Hepatocyte (in vitro differentiated cells): Measurements from ENCODE around the gene STXBP5L. TPM values are rescaled to one million over a fixed set of nuclear protein-coding genes. Genes with fewer than 3 reads are reported as not detected.

Experiments
- DNase-seq: peaks from one replicate; pipeline ENCODE4 v3.0.0-alpha.2; 2016; ENCODE audit warnings: low spot score
- H2AFZ ChIP-seq: fragments of 200-600 bp; sonication (generic); 2 replicates; pipeline ENCODE4 v1.6.0; 2016; ENCODE audit warnings: antibody characterized with exemption, mild to moderate bottlenecking
- H3K27ac ChIP-seq: fragments of 200-600 bp; sonication (generic); 2 replicates; pipeline ENCODE4 v1.5.1; 2016; ENCODE audit warnings: mild to moderate bottlenecking
- H3K27me3 ChIP-seq: fragments of 200-600 bp; sonication (generic); 2 replicates; pipeline ENCODE4 v1.6.1; 2016
- H3K36me3 ChIP-seq: fragments of 200-600 bp; sonication (generic); replicated peaks from 2 replicates; pipeline ENCODE4 v1.5.1; 2016; ENCODE audit warnings: low read depth; ENCODE audit not compliant: insufficient read depth
- H3K4me1 ChIP-seq: fragments of 200-600 bp; sonication (generic); 2 replicates; pipeline ENCODE4 v1.5.1; 2016; ENCODE audit warnings: mild to moderate bottlenecking, moderate library complexity; ENCODE audit not compliant: insufficient read depth
- H3K4me2 ChIP-seq: fragments of 200-600 bp; sonication (generic); 2 replicates; pipeline ENCODE4 v1.6.0; 2016
- H3K4me3 ChIP-seq: fragments of 200-600 bp; sonication (generic); 2 replicates; pipeline ENCODE4 v1.5.1; 2016; ENCODE audit warnings: mild to moderate bottlenecking
- H3K79me2 ChIP-seq: fragments of 200-600 bp; sonication (generic); 2 replicates; pipeline ENCODE4 v1.6.0; 2017; ENCODE audit warnings: mild to moderate bottlenecking
- H3K9me2 ChIP-seq: fragments of 200-600 bp; sonication (generic); replicated peaks from 2 replicates; pipeline ENCODE4 v1.6.0; 2017; ENCODE audit warnings: mild to moderate bottlenecking; ENCODE audit not compliant: insufficient read depth
- H3K9me3 ChIP-seq: fragments of 200-600 bp; sonication (generic); 2 replicates; pipeline ENCODE4 v1.5.1; 2016; ENCODE audit warnings: low read depth, mild to moderate bottlenecking
- H4K20me1 ChIP-seq: fragments of 200-600 bp; sonication (generic); 2 replicates; pipeline ENCODE4 v1.6.0; 2016; ENCODE audit warnings: mild to moderate bottlenecking; ENCODE audit not compliant: insufficient read depth, poor library complexity, severe bottlenecking
- EZH2 ChIP-seq: fragments of 200-600 bp; sonication (generic); IDR thresholded peaks from 2 replicates; pipeline ENCODE4 v1.6.1; 2016; ENCODE audit warnings: antibody characterized with exemption, mild to moderate bottlenecking, borderline replicate concordance
- EZH2phosphoT487 ChIP-seq: fragments of 200-600 bp; sonication (generic); IDR thresholded peaks from one replicate; pipeline ENCODE4 v1.6.1; 2018; ENCODE audit warnings: antibody characterized with exemption, mild to moderate bottlenecking, low read depth, moderate library complexity; ENCODE audit not compliant: unreplicated experiment, severe bottlenecking
- WGBS: methylation state at CpG from one replicate; pipeline ENCODE4 v1.1.6; 2016; ENCODE audit warnings: low lambda C conversion rate; ENCODE audit errors: missing lambda C conversion rate; 5-methylcytosine and 5-hydroxymethylcytosine counted together
- polyA plus RNA-seq: library from polyadenylated mRNA; unstranded; fragments of >200 nt; fragmentation: Nextera tagmentation; extraction: Ambion mirVana; gene quantifications from 2 replicates; pipeline ENCODE4 v1.2.1, GENCODE V29; 2016
- total RNA-seq: library from RNA; depleted of rRNA; stranded (reverse); fragments of >200 nt; gene quantifications from 2 replicates; pipeline ENCODE4 v1.2.3, GENCODE V29; 2014
- TF ChIP-seq, protein P1 (sequence below): fragments of 200-600 bp; sonication (generic); IDR thresholded peaks from 2 replicates; pipeline ENCODE4 v1.5.1; 2016; ENCODE audit warnings: antibody characterized with exemption, mild to moderate bottlenecking; ENCODE audit not compliant: poor library complexity

The STXBP5L gene
- total and polyA plus RNA-seq, 2 experiments from 2014 or later, result 0.53 to 1.4 TPM

- no peak overlapping the region for H3K27ac ChIP-seq
- no peak overlapping the region for H2AFZ ChIP-seq
- no peaks in the 10 kb centered on the region for H3K9me2 ChIP-seq
- no peaks in the 10 kb centered on the region for H3K9me3 ChIP-seq
- no peak for DNase-seq
- H3K79me2 ChIP-seq, result no peaks in the 10 kb centered on the region
- H3K4me2 ChIP-seq, result no peak overlapping the region
- no peak overlapping the region for H3K4me3 ChIP-seq
- WGBS, result 68% methylated on average over 6 of the region's 6 CpGs
- H4K20me1 ChIP-seq, result no peaks in the 10 kb centered on the region
- no peak for TF ChIP-seq EZH2
- no peaks in the 10 kb centered on the region for H3K27me3 ChIP-seq
- H3K4me1 ChIP-seq, result no peaks in the 10 kb centered on the region
- no peaks in the 10 kb centered on the region for H3K36me3 ChIP-seq
These were observed 155.6 kb downstream of the STXBP5L start for GRCh38 chr3:121063628-121064027.

DNA sequence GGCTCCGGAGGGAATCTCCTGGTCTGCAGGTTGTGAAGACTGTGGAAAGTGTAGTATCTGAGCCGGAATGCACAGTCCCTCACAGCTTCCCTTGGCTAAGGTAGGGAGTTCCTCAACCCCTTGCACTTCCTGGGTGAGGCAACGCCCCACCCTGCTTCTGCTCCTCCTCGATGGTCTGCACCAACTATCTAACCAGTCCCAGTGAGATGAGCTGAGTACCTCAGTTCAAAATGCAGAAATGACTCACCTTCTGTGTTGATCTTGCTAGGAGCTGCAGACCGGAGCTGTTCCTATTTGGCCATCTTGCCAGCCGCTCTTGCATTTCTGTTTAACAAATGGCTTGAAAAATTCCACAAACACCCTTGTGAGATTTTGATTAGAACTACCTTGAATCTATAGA, 156.1 kb downstream of the STXBP5L start:
- Histone ChIP-seq H3K4me1 (no peaks in the 10 kb centered on the region), H2AFZ (no peak overlapping the region), H3K36me3 (no peaks in the 10 kb centered on the region), H3K27me3 (no peaks in the 10 kb centered on the region), H4K20me1 (no peaks in the 10 kb centered on the region), H3K4me3 (no peak overlapping the region), H3K27ac (no peak overlapping the region), H3K9me2 (no peaks in the 10 kb centered on the region), H3K79me2 (no peaks in the 10 kb centered on the region), H3K9me3 (no peaks in the 10 kb centered on the region), H3K4me2 (no peak overlapping the region)
- no peak for DNase-seq
- TF ChIP-seq, protein P1, sequence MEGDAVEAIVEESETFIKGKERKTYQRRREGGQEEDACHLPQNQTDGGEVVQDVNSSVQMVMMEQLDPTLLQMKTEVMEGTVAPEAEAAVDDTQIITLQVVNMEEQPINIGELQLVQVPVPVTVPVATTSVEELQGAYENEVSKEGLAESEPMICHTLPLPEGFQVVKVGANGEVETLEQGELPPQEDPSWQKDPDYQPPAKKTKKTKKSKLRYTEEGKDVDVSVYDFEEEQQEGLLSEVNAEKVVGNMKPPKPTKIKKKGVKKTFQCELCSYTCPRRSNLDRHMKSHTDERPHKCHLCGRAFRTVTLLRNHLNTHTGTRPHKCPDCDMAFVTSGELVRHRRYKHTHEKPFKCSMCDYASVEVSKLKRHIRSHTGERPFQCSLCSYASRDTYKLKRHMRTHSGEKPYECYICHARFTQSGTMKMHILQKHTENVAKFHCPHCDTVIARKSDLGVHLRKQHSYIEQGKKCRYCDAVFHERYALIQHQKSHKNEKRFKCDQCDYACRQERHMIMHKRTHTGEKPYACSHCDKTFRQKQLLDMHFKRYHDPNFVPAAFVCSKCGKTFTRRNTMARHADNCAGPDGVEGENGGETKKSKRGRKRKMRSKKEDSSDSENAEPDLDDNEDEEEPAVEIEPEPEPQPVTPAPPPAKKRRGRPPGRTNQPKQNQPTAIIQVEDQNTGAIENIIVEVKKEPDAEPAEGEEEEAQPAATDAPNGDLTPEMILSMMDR, result no peak
- TF ChIP-seq EZH2 (no peak), EZH2phosphoT487 (no peak)
- 78% methylated on average over 6 of the region's 6 CpGs for WGBS

- Histone ChIP-seq H3K4me1 (no peaks in the 10 kb centered on the region), H3K27ac (no peak overlapping the region), H3K4me2 (no peak overlapping the region), H3K27me3 (no peaks in the 10 kb centered on the region), H4K20me1 (no peaks in the 10 kb centered on the region), H3K9me3 (no peaks in the 10 kb centered on the region), H3K79me2 (no peaks in the 10 kb centered on the region), H3K9me2 (no peaks in the 10 kb centered on the region), H3K36me3 (no peaks in the 10 kb centered on the region), H3K4me3 (no peak overlapping the region), H2AFZ (no peak overlapping the region)
- no peak for DNase-seq
- TF ChIP-seq EZH2phosphoT487, result no peak
- TF ChIP-seq, protein P1, result no peak
- no peak for TF ChIP-seq EZH2
- WGBS, result 70% methylated on average over 6 of the region's 6 CpGs
These were observed 164.1 kb downstream of the STXBP5L start for GRCh38 chr3:121072133-121072532.

DNA sequence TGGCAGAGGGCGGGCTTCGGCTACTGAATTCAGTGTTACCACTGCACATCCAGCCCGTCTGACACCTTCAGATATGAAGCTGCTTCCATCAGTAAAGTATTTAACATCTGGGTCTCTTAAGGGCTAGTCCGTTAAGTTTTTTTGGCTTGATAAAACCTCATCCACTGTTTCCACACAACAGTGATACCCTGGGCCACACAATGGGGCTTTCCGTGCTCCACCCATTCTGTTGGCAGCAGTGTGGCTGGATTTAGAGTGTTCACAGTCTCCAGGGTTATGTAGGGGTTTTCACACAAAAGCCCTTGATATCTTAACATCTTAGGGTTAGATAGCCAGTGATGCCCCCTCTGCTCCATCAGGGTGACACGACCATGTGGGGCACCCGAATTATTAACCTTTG, 165.0 kb downstream of the STXBP5L start:
- Histone ChIP-seq H3K27me3 (no peaks in the 10 kb centered on the region), H3K4me1 (no peaks in the 10 kb centered on the region), H2AFZ (no peak overlapping the region), H3K79me2 (no peaks in the 10 kb centered on the region), H3K36me3 (no peaks in the 10 kb centered on the region), H3K9me2 (no peaks in the 10 kb centered on the region), H3K4me2 (no peak overlapping the region), H4K20me1 (no peaks in the 10 kb centered on the region), H3K27ac (no peak overlapping the region), H3K9me3 (no peaks in the 10 kb centered on the region), H3K4me3 (no peak overlapping the region)
- no peak for DNase-seq
- 89% methylated on average over 7 of the region's 7 CpGs for WGBS
- no peak for TF ChIP-seq EZH2phosphoT487
- no peak for TF ChIP-seq EZH2
- TF ChIP-seq, protein P1, result no peak
